ENCODE measurements around the gene KHDC1L.
"Not testable (repeated sequence)": the region's sequence is repeated elsewhere in the genome, so short reads cannot be mapped to it uniquely, and the experiment has no call there.

KHDC1L gene

DNA sequence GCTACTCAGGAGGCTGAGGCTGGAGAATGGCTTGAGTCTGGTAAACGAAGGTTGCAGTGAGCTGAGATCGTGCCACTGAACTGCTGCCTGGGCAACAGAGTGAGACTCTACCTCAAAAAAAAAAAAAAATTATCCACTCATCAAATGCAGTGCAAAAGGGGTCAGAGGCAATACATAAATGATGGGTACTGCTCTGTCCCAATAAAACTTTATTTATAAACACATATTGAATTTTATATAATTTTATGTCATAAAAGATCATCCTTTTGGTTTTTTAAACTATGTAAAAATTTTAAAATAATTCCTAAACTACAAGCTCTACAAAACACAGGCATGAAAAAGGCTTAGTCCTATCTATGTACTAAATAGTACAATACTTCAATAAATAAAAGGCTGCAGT lies 27.4 kb upstream of the KHDC1L start:
- no peak overlapping the region for H3K4me3 ChIP-seq (ENCODE audit: low read length)
- DNase-seq (ENCODE audit: low read depth) = no peak
- TF ChIP-seq, protein P1, sequence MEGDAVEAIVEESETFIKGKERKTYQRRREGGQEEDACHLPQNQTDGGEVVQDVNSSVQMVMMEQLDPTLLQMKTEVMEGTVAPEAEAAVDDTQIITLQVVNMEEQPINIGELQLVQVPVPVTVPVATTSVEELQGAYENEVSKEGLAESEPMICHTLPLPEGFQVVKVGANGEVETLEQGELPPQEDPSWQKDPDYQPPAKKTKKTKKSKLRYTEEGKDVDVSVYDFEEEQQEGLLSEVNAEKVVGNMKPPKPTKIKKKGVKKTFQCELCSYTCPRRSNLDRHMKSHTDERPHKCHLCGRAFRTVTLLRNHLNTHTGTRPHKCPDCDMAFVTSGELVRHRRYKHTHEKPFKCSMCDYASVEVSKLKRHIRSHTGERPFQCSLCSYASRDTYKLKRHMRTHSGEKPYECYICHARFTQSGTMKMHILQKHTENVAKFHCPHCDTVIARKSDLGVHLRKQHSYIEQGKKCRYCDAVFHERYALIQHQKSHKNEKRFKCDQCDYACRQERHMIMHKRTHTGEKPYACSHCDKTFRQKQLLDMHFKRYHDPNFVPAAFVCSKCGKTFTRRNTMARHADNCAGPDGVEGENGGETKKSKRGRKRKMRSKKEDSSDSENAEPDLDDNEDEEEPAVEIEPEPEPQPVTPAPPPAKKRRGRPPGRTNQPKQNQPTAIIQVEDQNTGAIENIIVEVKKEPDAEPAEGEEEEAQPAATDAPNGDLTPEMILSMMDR (IDR thresholded peaks at IDR 0.05; ENCODE audit: insufficient read depth, low read depth, low read length, missing control alignments) = no peak

DNA sequence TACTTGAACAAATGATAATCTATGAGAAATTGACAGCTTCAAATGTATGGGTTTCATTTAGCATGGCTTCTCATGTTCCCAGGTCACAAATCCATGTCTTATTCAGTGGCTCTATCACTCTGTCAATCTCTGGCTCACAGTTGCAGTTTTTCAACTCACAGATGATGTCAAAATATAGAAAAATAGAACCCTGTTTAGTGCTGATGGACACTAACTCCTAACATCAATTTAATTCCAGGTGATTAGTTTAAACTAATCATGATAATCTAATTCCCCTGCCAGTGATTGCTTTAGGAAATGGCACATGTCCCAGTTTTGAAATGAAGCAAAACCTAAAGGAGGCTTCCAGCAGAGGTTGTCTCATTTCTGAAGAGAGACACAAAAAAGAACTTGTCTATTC lies 24.7 kb upstream of the KHDC1L start:
- H3K4me3 ChIP-seq (ENCODE audit: low read length) = no peak overlapping the region
- TF ChIP-seq, protein P1 (IDR thresholded peaks at IDR 0.05; ENCODE audit: insufficient read depth, low read depth, low read length, missing control alignments) = no peak
- no peak for DNase-seq (ENCODE audit: low read depth)

DNA sequence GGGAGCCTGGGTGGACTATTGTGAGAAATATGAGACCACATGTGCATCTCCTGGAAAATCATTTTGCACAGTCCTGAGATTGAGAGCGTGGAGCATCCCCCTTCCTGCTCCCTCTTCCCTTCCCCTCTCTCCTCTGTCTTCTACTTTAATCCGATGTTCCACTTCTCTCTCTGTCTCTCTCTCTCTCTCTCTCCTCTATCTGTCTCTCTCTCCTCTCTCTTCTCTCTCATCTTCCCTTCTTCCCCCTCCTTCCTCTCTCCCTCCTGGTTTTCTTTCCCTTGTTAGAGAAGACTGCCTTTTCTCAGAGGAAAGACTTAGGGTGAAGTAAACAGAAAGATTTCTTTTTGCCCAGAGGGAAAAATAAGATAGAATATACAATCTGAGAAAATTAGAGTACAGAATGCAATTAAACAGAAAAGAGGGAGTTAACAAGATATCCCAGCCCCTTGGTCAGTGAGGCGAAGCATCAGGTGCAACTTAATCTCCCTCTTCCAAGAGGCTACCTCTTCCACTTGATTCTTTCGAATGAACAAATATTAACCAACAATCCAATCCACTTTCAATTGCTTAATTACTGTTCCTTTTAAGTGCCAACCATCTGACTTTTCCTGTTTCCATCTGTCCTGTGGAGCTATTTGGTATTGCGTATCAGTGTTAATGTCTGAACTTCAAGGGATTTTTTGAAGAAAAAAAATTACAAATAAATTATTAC lies 23.1 kb upstream of the KHDC1L start:
- TF ChIP-seq, protein P1 (IDR thresholded peaks at IDR 0.05; ENCODE audit: insufficient read depth, low read depth, low read length, missing control alignments) = no peak
- DNase-seq (ENCODE audit: low read depth) = no peak
- H3K4me3 ChIP-seq (ENCODE audit: low read length) = no peak overlapping the region

DNA sequence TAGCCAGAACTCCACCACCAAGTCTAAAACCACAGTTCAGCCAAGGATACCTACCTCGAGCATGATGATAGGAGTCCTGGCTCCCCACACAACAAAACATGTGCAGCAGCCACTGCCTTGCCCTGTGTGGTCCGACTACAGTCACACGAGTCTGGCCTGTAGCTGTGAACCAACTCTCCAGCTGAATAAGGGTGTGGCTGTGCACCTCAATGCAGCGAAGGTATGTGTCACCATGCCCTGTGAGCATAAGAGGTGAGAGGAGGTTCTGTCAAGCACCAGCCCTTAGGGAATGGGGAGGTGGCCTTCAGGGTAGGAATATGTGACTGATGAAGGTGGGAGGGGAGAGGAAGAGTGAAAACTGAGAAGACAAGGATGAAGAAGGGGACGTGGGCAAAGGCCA lies 16.7 kb upstream of the KHDC1L start:
- no peak overlapping the region for H3K4me3 ChIP-seq (ENCODE audit: low read length)

DNA sequence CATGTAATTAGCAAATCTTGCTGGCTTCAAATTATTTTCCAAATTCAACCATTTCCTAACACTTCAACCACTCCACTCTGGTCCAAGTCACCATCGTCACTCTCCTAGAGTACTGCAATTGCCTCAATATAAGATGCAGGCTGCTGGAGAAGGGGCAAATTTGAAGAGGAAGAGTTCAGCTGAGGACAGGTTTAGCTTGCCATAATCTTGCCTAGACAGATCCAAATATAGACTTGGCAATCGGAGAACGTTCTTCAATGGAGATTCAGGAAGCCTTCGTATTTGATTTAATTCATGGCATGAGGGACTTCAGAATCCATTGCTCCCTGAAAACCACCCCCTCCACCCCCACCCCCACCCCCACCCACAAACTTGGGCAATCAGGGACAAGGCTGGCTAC lies 15.4 kb upstream of the KHDC1L start:
- H3K4me3 ChIP-seq (ENCODE audit: low read length) = no peak overlapping the region
- no peak for DNase-seq (ENCODE audit: low read depth)
- TF ChIP-seq, protein P1 (IDR thresholded peaks at IDR 0.05; ENCODE audit: insufficient read depth, low read depth, low read length, missing control alignments) = no peak

More for the DNA sequence above, 16.7 kb upstream of the KHDC1L start:
- peak; percentile 44 for DNase-seq (ENCODE audit: low read depth)
- TF ChIP-seq, protein P1 (IDR thresholded peaks at IDR 0.05; ENCODE audit: insufficient read depth, low read depth, low read length, missing control alignments) = no peak

DNA sequence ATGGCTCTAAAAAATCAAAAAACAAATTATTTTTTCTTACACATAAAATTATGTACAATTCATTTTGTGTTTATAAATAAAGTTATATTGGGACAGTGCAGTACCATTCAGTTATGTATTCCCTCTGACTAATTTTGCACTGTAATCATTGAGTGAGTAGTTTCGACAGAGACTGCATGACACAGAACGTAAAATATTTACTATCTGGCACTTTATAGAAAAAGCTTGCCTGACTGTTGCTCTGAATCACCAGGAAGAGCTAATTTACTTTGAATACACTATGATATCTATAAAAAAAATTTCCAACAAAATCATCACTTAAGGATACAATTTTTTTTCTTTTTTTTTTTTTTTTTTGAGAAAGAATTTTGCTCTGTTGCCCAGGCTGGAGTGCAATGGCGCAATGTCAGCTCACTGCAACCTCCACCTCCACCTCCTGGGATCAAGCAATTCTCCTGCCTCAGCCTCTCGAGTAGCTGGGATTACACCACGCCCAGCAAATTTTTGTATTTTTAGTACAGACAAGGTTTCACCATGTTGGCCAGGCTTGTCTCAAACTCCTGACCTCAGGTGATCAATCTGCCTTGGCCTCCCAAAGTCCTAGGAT lies 11.0 kb upstream of the KHDC1L start:
- TF ChIP-seq, protein P1 (IDR thresholded peaks at IDR 0.05; ENCODE audit: insufficient read depth, low read depth, low read length, missing control alignments) = no peak
- no peak overlapping the region for H3K4me3 ChIP-seq (ENCODE audit: low read length)
- peak; percentile 93 for DNase-seq (ENCODE audit: low read depth)

DNA sequence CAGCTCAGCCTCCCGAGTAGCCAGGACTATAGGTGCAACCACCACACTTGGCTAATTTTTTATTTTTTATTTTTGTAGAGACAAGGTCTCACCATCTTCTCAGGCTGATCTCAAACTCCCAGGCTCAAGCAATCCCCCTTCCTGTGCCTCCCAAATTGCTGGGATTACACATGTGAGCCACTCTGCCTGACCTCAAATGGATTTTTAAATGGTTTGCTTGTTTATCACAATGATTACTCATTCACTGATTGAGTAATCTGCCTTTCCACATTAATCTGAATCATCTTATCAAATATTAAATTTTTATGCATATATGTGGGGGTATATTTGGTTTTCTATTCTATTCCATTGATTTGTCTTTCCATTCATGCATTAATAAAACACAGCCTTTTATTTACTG lies 9.4 kb upstream of the KHDC1L start:
- peak; percentile 92 for DNase-seq (ENCODE audit: low read depth)
- TF ChIP-seq, protein P1 (IDR thresholded peaks at IDR 0.05; ENCODE audit: insufficient read depth, low read depth, low read length, missing control alignments) = no peak

DNA sequence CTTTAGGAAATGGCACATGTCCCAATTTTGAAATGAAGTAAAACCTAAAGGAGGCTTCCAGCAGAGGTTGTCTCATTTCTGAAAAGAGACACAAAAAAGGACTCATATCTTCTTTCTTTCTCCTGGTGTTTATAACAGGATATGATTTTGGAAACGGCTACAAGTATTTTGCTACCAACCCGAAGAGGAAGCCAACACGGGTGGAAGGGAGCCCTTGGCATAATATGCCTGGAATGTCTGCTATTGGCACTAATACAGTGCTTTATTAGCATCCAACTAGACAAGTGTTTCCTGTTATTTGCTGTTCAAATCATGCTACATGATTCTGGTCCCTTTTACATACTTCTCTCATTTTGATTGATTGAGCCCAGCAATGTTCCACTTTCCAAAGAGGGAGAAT lies 8.7 kb upstream of the KHDC1L start:
- DNase-seq (ENCODE audit: low read depth); H3K4me3 ChIP-seq (ENCODE audit: low read length): not testable (repeated sequence)

More for the DNA sequence above, 9.4 kb upstream of the KHDC1L start:
- H3K4me3 ChIP-seq (ENCODE audit: low read length) = no peak overlapping the region
